PFSK-1 (cell line): ENCODE results near the gene RICTOR.

ENCODE experiments used
- SIN3A ChIP-seq: IDR thresholded peaks from 2 replicates; pipeline ENCODE4 v1.6.1; 2012; ENCODE audit warnings: mild to moderate bottlenecking, low read length, moderate library complexity, borderline replicate concordance; ENCODE audit not compliant: insufficient read depth
- TAF1 ChIP-seq: IDR thresholded peaks from 2 replicates; pipeline ENCODE4 v1.6.1; 2012; ENCODE audit warnings: low read length, control low read depth, borderline replicate concordance; ENCODE audit not compliant: insufficient read depth

GRCh38 chr5:39015743-39016586, 58.2 kb downstream of the RICTOR start:
- TF ChIP-seq SIN3A: no peak
- TF ChIP-seq TAF1: no peak
